OCI-LY7 (cell line): ENCODE data around the gene RPS21. TPM values are rescaled to one million over a fixed set of nuclear protein-coding genes. Genes with fewer than 3 reads are reported as not detected.

Experiments used
- BruUV-seq: library from RNA; stranded (reverse); fragments of 400-500 nt; replicated peaks from 2 replicates; lab custom pipeline; 2021; lab: Mats Ljungman, UMichigan
- CTCF ChIA-PET: fragments of 300-600 bp; sonication (Branson Sonifier 250); formaldehyde crosslinking; loops from one replicate; lab custom pipeline; 2022; ENCODE audit warnings: antibody characterized with exemption; ENCODE audit not compliant: unreplicated experiment; lab: Charles Lee
- POLR2A ChIA-PET: fragments of 300-600 bp; sonication (Branson Sonifier 250); formaldehyde crosslinking; loops from one replicate; lab custom pipeline; 2022; ENCODE audit warnings: antibody characterized with exemption; lab: Charles Lee
- DNase-seq: peaks from one replicate; pipeline ENCODE4 v3.0.0-alpha.2; 2015; ENCODE audit warnings: low spot score
- H2AFZ ChIP-seq: fragments of 200-600 bp; sonication (generic), shearing (Covaris generic); 2 replicates; pipeline ENCODE4 v1.6.1; 2014; ENCODE audit warnings: mild to moderate bottlenecking, antibody characterized with exemption, low read length, moderate library complexity
- H3K27ac ChIP-seq: fragments of 200-600 bp; sonication (generic); 2 replicates; pipeline ENCODE4 v1.5.1; 2014; ENCODE audit warnings: mixed run types, low read depth, mild to moderate bottlenecking, moderate library complexity, low read length, inconsistent platforms; ENCODE audit not compliant: poor library complexity, severe bottlenecking
- H3K36me3 ChIP-seq: fragments of 200-600 bp; sonication (generic); 2 replicates; pipeline ENCODE4 v1.6.1; 2014; ENCODE audit warnings: mild to moderate bottlenecking, antibody characterized with exemption, low read length, moderate library complexity, mixed read lengths; ENCODE audit not compliant: insufficient read depth
- H3K4me1 ChIP-seq: fragments of 200-600 bp; sonication (generic); 2 replicates; pipeline ENCODE4 v1.5.1; 2014; ENCODE audit warnings: mild to moderate bottlenecking, low read length; ENCODE audit not compliant: insufficient read depth, poor library complexity, severe bottlenecking
- H3K4me2 ChIP-seq: fragments of 200-600 bp; sonication (generic); 2 replicates; pipeline ENCODE4 v1.6.1; 2014; ENCODE audit warnings: mild to moderate bottlenecking, low read length
- H3K4me3 ChIP-seq: fragments of 200-600 bp; sonication (generic); 2 replicates; pipeline ENCODE4 v1.5.1; 2014; ENCODE audit warnings: mild to moderate bottlenecking, low read depth, low read length; ENCODE audit not compliant: poor library complexity, severe bottlenecking
- H3K79me2 ChIP-seq: fragments of 200-600 bp; sonication (generic); 2 replicates; pipeline ENCODE4 v1.6.1; 2016; ENCODE audit warnings: low read depth, mild to moderate bottlenecking, low read length, moderate library complexity, mixed read lengths; ENCODE audit not compliant: insufficient read depth
- H3K9me2 ChIP-seq: fragments of 200-600 bp; sonication (generic); 2 replicates; pipeline ENCODE4 v1.6.1; 2016; ENCODE audit warnings: mild to moderate bottlenecking, low read length, mixed read lengths; ENCODE audit not compliant: insufficient read depth
- H3K9me3 ChIP-seq: fragments of 200-600 bp; sonication (generic); 2 replicates; pipeline ENCODE4 v1.6.1; 2014; ENCODE audit warnings: mild to moderate bottlenecking, mixed run types, low read length, mixed read lengths
- H4K20me1 ChIP-seq: fragments of 200-600 bp; sonication (generic); 2 replicates; pipeline ENCODE4 v1.6.1; 2014; ENCODE audit warnings: mild to moderate bottlenecking, antibody characterized with exemption, low read length, moderate library complexity, mixed read lengths; ENCODE audit not compliant: insufficient read depth
- EZH2phosphoT487 ChIP-seq: fragments of 200-600 bp; sonication (generic); IDR thresholded peaks from 2 replicates; pipeline ENCODE4 v1.6.1; 2018; ENCODE audit warnings: low read depth, borderline replicate concordance, mild to moderate bottlenecking, mixed run types, antibody characterized with exemption, low read length, moderate library complexity, mixed read lengths
- intact Hi-C: fragments of 100-400 bp; cut with micrococcal nuclease; formaldehyde crosslinking; loops from one replicate; pipeline ENCODE4 v1.10.0; 2022; ENCODE audit not compliant: unreplicated experiment
- total RNA-seq, 2 experiments: library from RNA; depleted of rRNA in 1 of 2; stranded (reverse); fragments of >200 nt in 1 of 2; shearing (Covaris generic) in 1 of 2; gene quantifications; 2 replicates each; pipeline ENCODE4 v1.2.3, GENCODE V29; 2014 to 2022
- TF ChIP-seq, protein P1 (sequence below): fragments of 200-600 bp; sonication (generic); conservative IDR thresholded peaks from 2 replicates; pipeline ENCODE4 v1.5.1; 2014; ENCODE audit warnings: mild to moderate bottlenecking, antibody characterized with exemption, low read length, moderate library complexity, mixed read lengths

Gene RPS21
- total RNA-seq, 2 experiments from 2014 or later, result 2,571 to 3,376 TPM

DNA sequence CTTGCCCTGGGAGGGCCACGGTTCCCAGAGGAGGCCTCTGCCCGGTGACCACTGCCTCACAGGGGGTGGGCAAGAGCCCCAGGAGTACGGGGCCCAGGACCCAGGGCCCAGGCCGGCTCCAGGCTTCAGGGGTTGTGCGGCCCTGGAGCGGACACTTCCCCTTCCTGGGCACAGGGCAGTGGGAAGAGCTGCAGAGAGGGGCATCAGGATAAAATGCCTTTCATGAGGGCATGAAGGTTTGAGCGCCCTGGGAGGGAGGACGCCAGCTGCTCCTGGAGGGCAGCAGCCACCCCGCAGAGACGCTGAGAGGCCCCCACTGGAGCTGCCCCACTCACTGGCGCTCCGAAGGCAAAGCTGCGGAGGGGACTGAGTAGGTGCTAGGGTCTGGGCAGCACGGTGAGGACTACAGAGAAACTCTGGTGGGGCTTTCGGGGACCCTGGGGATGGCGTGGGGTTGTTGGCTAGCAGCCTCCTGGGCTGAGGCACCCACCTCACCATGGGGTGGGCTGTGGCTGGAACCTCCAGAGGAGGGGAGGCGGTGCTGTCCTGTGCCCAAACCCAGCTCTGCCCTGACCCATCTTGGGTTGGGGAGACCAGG, 30.2 kb upstream of the RPS21 start:
- Histone ChIP-seq H3K9me2 (no peaks in the 10 kb centered on the region), H3K27ac (no peak overlapping the region), H3K4me1 (peaks cover 50% of the 10 kb centered on the region), H2AFZ (no peak overlapping the region), H3K9me3 (no peaks in the 10 kb centered on the region), H3K4me2 (no peak overlapping the region), H3K36me3 (peaks cover 7% of the 10 kb centered on the region; the same call in 1 of the 2 replicates), H4K20me1 (no peaks in the 10 kb centered on the region), H3K4me3 (no peak overlapping the region), H3K79me2 (no peaks in the 10 kb centered on the region)
- POLR2A ChIA-PET, result interaction anchor here (0.7 kb wide), 1 partner anchor 30 kb away, joined by 4 read pairs; the partner anchor contains the start of gene RPS21
- TF ChIP-seq, protein P1, sequence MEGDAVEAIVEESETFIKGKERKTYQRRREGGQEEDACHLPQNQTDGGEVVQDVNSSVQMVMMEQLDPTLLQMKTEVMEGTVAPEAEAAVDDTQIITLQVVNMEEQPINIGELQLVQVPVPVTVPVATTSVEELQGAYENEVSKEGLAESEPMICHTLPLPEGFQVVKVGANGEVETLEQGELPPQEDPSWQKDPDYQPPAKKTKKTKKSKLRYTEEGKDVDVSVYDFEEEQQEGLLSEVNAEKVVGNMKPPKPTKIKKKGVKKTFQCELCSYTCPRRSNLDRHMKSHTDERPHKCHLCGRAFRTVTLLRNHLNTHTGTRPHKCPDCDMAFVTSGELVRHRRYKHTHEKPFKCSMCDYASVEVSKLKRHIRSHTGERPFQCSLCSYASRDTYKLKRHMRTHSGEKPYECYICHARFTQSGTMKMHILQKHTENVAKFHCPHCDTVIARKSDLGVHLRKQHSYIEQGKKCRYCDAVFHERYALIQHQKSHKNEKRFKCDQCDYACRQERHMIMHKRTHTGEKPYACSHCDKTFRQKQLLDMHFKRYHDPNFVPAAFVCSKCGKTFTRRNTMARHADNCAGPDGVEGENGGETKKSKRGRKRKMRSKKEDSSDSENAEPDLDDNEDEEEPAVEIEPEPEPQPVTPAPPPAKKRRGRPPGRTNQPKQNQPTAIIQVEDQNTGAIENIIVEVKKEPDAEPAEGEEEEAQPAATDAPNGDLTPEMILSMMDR, result no peak
- TF ChIP-seq EZH2phosphoT487, result no peak
- BruUV-seq, result no TSS peak
- DNase-seq, result no peak
- intact Hi-C loops, result no loop called here
- CTCF ChIA-PET, result no interaction called here

DNA sequence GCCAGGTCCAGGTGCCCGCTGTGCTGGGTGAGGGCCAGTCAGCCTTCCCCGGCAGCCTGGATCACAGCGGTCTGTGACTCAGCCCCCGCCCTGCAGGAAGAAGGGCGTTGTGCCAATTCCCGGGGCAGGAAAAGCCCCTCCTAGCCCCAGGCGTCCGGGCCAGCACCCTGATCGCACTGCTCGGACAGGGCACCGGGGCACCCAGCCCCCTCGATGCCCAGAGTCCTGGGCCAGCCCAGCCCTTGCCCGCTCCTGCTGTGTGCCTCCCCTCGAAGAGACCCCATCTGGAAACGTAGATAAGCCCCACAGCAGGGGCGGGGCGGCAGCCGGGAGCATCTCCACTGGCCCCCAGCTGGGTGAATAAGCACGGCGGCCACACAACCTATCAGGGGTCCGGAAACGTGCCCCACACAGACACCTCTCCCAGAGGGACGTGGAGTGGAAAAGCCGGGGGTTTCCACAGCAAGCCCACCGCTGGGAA, 29.7 kb upstream of the RPS21 start:
- no peak for TF ChIP-seq EZH2phosphoT487
- TF ChIP-seq, protein P1, result no peak
- no peaks in the 10 kb centered on the region for H3K9me2 ChIP-seq
- intact Hi-C loops, result no loop called here
- H3K4me2 ChIP-seq, result no peak overlapping the region
- no peaks in the 10 kb centered on the region for H3K79me2 ChIP-seq
- CTCF ChIA-PET, result no interaction called here
- no peak for DNase-seq
- H2AFZ ChIP-seq, result no peak overlapping the region
- no peaks in the 10 kb centered on the region for H4K20me1 ChIP-seq
- H3K9me3 ChIP-seq, result no peaks in the 10 kb centered on the region
- no peak overlapping the region for H3K27ac ChIP-seq
- no TSS peak for BruUV-seq
- no peak overlapping the region for H3K4me3 ChIP-seq
- peaks cover 7% of the 10 kb centered on the region; the same call in 1 of the 2 replicates for H3K36me3 ChIP-seq
- POLR2A ChIA-PET, result interaction anchor here (0.7 kb wide), 1 partner anchor 30 kb away, joined by 4 read pairs; the partner anchor contains the start of gene RPS21
- peaks cover 50% of the 10 kb centered on the region for H3K4me1 ChIP-seq

DNA sequence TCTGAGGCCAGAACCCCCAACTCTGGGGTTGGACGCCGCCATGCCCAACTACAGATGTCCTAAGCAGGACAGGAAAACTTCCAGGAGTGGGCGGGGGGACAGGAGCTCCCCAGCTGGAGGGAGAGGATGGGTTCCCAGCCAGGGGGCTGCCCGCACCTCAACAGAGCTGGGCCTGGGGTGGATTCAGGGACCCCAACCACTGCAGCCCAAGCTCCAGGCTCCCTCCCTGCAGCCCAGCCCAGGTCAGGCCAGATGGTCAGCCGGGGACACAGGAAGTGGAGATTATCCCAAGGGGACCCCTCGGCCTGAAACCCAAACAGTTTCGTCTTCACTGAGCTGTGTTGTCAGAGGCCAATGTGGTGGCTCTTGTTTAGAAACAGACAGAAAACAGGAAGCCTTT, 29.2 kb upstream of the RPS21 start:
- no peaks in the 10 kb centered on the region for H3K9me2 ChIP-seq
- POLR2A ChIA-PET, result no interaction called here
- H3K4me3 ChIP-seq, result no peak overlapping the region
- no peak for DNase-seq
- no peaks in the 10 kb centered on the region for H3K79me2 ChIP-seq
- BruUV-seq, result no TSS peak
- no peaks in the 10 kb centered on the region for H3K9me3 ChIP-seq
- peaks cover 50% of the 10 kb centered on the region for H3K4me1 ChIP-seq
- H4K20me1 ChIP-seq, result no peaks in the 10 kb centered on the region
- TF ChIP-seq, protein P1, result no peak
- no peak for TF ChIP-seq EZH2phosphoT487
- intact Hi-C loops, result no loop called here
- CTCF ChIA-PET, result no interaction called here
- no peak overlapping the region for H2AFZ ChIP-seq
- peak overlapping the region; percentile 61 for H3K4me2 ChIP-seq
- H3K27ac ChIP-seq, result peak overlapping the region; percentile 46
- peaks cover 3% of the 10 kb centered on the region; the same call in 1 of the 2 replicates for H3K36me3 ChIP-seq
